CD4-positive, alpha-beta T cell treated with Interferon alpha-2 for 1 hour (primary cell): ENCODE measurements around the gene BRPF1.

Experiments
- DNase-seq, 2 donors: peaks; one replicate each; pipeline ENCODE4 v3.0.0-alpha.2; 2020 to 2022

Gene BRPF1

DNA sequence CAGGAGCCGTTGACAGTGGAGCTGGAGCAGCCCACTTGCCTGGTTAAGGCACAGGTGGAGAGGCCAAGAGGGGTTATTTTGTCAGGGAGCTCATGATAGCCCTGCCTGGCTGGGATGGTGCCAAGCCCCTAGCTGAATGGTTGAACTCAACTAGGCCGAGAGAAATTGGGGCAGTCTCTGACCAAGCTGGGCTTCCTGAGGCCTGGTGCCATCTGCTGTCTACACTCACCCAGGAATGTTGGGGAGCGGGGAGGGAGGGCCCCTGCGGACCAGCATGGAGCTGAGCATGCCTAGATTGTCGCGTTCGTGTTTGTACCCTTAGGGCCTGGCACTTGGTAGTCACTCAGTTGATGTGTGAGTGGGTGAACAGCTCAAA lies 1.2 kb downstream of the BRPF1 start:
- no peak for DNase-seq

DNA sequence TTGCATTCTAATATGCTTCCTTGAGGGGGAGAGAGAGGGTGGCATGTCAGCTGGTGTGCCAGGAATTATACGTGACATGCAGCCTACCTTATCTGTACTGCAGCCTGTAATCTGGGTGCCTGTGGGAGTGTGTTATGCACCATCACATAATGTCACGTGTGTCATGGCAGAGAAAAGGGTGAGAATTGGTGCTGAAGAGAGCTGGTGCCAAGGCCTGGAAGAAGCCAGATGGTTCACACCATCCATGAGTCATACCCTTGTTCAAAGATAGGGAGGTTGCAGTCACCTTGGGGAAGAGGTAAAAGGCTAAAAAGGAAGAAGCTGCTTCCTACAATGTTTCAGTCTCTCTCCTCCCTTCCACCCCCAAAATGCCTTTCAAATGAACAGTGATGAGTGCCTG lies 5.3 kb downstream of the BRPF1 start:
- DNase-seq: no peak

- no peak for DNase-seq
Measured at GRCh38 chr3:9739181-9739580, 7.6 kb downstream of the BRPF1 start.

- DNase-seq: no peak
Measured at GRCh38 chr3:9742560-9742959, 11.0 kb downstream of the BRPF1 start.

DNA sequence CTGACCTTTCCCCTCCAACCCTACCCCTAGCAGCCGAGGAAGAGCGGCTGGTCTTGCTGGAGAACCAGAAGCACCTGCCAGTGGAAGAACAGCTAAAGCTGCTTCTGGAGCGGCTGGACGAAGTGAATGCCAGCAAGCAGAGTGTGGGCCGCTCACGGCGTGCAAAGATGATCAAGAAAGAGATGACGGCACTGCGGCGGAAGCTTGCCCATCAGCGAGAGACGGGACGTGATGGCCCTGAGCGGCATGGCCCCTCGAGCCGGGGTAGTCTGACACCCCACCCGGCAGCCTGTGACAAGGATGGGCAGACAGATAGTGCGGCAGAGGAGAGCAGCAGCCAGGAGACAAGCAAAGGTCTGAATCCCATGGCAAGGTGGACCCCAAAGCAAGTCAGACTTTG lies 12.0 kb downstream of the BRPF1 start:
- DNase-seq: no peak

DNA sequence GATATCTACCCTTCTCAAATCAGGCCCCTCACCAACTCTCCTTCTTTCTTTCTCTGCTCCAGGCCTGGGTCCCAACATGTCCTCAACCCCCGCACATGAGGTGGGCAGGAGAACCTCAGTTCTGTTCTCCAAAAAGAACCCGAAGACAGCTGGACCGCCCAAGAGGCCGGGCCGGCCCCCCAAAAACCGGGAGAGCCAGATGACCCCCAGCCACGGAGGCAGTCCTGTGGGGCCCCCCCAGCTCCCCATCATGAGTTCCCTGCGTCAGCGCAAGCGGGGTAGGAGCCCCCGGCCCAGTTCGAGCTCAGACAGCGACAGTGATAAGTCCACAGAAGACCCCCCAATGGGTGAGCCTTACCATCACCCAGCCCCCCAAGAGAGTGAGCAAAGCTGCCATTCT lies 12.6 kb downstream of the BRPF1 start:
- no peak for DNase-seq

- DNase-seq: no peak
Measured at GRCh38 chr3:9745521-9745920, 14.0 kb downstream of the BRPF1 start.

- no peak for DNase-seq
Measured at GRCh38 chr3:9746330-9746729, 14.8 kb downstream of the BRPF1 start.

- no peak for DNase-seq
Measured at GRCh38 chr3:9747267-9747666, 15.7 kb downstream of the BRPF1 start.

DNA sequence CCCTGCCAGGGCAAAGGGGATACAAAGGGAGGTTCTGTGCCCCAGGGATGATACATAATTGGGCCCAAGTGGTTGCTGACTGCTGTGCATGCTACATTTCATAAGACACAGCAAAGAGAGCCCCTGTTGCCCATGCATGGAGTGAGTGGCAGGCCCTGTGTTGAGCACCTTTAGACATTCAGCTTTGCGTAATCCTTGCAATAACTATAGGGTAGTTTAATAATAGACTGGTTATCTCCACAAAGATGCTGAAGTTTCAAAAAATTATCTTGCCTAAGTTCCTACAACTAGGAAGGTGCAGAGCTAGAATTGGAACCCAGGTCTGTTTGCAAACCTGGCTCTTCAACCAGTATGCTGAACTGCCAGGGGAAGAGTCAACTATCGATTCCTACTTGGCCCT lies 16.5 kb downstream of the BRPF1 start:
- DNase-seq: no peak

- DNase-seq: no peak
Measured at GRCh38 chr3:9749296-9749644, 17.7 kb downstream of the BRPF1 start.

GRCh38 chr3:9749645-9750555 lies 18.4 kb downstream of the BRPF1 start, which contains the start of gene OGG1:
Gene OGG1 (plus strand): TSS chr3:9749952. CDS start chr3:9750287, 335 bp downstream.
- peak; percentile 96 to 97 for DNase-seq

DNA sequence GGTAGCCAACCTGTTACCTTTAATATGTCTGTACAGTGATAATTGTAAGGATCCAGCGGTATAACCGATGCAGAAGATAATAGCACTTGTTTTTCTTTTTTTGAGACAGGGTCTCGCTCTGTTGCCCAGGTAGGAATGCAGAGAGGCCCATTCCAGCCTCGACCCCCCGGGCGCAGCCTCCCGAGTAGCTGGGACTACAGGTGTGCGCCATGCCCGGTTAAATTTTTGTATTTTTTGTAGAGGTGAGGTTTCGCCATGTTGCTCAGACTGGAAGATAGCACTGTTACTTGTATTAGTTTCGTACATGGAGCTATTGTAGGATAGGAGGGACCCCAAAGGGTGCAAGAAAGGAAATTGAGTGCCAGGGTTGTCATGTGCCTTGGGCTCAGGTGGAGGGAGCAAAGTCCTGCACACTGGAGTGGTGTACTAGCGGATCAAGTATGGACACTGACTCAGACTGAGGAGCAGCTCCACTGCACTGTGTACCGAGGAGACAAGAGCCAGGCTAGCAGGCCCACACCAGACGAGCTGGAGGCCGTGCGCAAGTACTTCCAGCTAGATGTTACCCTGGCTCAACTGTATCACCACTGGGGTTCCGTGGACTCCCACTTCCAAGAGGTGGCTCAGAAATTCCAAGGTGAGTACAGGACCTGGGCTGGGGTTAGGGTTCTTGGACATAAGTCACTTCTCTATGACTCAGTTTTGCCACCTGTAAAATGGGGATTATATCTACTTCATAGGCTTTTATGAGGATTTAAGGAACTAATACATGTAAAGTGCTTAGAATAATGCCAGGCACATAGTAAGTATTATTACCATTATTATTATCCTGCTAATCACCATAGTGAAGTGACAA lies 19.2 kb downstream of the BRPF1 start:
- no peak for DNase-seq

DNA sequence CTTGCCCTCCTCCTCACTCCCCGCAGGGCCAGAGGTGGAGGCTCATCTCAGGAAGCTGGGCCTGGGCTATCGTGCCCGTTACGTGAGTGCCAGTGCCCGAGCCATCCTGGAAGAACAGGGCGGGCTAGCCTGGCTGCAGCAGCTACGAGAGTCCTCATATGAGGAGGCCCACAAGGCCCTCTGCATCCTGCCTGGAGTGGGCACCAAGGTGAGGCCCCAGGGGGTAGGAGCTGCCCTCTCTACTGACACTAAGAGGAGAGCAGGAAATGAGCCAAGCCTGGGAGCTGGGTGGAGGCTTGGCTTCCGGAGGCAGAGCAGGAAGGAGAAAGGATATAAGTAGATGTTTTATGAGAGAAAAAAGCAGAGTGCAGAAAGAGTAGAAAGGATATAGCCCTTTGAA lies 23.1 kb downstream of the BRPF1 start:
- no peak for DNase-seq

- no peak for DNase-seq
Measured at GRCh38 chr3:9757427-9757826, 25.9 kb downstream of the BRPF1 start.

DNA sequence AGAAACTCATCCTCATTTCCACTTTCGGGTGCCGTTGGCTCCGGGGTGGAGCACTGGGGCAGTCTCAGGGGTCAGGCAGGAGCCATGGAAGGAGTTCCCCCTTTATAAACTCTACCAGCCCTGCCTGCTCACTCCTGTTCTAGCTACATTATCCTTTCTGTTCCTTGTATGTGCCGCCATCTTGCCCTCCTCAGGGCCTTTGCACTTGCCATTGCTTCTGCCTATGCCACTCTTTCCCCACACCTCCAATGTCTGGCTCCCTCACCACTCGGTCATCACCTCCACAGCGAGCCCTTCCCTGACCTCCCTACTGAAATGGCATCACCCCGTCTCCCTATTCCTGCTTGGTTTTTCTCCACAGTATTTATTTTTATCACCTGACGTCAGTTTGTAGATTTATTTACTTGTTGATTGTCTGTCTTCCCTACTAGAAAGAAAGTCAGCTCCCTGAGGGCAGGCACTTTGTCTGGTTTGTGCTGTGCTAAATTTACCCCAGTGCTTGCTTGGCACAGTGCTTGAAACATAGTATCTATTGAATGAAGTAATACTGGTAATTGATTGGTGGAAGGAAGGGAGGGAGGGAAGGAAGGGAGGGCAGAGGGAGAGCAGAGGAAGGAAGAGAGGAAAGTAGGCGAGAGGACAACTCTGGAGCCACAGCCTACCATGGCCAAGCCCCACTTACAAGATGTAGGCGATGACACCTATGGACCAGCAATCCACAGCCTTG lies 29.4 kb downstream of the BRPF1 start:
- DNase-seq: no peak

- no peak for DNase-seq
Measured at GRCh38 chr3:9761919-9762318, 30.4 kb downstream of the BRPF1 start.

DNA sequence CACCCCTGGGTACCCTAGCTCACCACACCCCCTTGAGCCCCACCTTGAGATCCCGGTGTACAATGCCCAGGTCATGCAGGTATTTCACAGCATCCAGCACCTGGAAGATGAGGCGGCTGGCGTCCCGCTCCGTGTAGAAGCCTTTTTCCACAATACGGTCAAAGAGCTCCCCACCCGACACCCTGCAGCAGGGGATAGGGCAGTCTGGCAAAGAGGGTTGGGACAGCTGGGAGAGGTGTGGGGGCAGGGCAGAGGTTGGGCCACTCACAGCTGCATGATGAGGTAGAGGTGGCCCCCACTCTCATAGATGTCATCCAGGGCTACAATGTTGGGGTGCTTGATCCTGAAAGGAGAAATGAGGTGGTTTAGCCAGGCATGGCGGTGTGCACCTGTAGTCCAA lies 31.3 kb downstream of the BRPF1 start:
- no peak for DNase-seq

- no peak for DNase-seq
Measured at GRCh38 chr3:9765865-9766264, 34.3 kb downstream of the BRPF1 start.

- DNase-seq: no peak
Measured at GRCh38 chr3:9767418-9767817, 35.9 kb downstream of the BRPF1 start.

GRCh38 chr3:9768141-9768775 lies 36.7 kb downstream of the BRPF1 start:
- no peak for DNase-seq

GRCh38 chr3:9769012-9769411 lies 37.5 kb downstream of the BRPF1 start:
- DNase-seq: no peak
